ENCODE measurements around the gene PPP2CA. TPM values are rescaled to one million over a fixed set of nuclear protein-coding genes. Genes with fewer than 3 reads are reported as not detected.

The PPP2CA gene
- total RNA-seq, 2 donors from 2014 or later, result 137 to 147 TPM

DNA sequence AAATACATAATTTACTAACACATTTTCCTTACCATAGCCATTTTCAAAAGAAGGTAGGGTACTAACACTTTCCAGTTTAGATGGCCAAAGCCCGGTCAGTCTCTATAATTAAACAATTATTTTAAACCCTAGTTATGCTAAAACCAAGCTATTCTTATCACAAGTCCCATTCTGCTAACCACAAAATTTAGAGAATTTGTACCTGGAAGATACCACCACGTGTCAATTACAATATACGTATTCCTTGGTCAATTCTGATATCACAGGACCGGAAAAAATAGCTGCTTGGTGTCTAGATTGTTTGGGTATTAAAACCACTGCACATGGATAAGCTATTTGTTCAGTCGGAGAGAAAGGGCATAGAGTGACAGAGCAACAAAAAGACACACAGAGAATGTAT, 30.2 kb downstream of the PPP2CA start:
- H3K9me3 ChIP-seq, result no peaks in the 10 kb centered on the region
- no peak for TF ChIP-seq CTCF (IDR thresholded peaks at IDR 0.05)
- H3K4me3 ChIP-seq, result no peak overlapping the region
- peak overlapping the region in 1 of 2 donors; percentile 34 for H3K27ac ChIP-seq
- DNase-seq (ENCODE audit: low spot score), result no peak
- peaks cover 0 to 8% of the 10 kb centered on the region in 2 donors for H3K4me1 ChIP-seq
- H3K36me3 ChIP-seq, result peaks cover 53% of the 10 kb centered on the region
- no peaks in the 10 kb centered on the region for H3K27me3 ChIP-seq

- H3K4me1 ChIP-seq, result no peaks in the 10 kb centered on the region
- DNase-seq (ENCODE audit: low spot score), result no peak
Observed at GRCh38 chr5:134189031-134189430, 36.8 kb downstream of the PPP2CA start.

DNA sequence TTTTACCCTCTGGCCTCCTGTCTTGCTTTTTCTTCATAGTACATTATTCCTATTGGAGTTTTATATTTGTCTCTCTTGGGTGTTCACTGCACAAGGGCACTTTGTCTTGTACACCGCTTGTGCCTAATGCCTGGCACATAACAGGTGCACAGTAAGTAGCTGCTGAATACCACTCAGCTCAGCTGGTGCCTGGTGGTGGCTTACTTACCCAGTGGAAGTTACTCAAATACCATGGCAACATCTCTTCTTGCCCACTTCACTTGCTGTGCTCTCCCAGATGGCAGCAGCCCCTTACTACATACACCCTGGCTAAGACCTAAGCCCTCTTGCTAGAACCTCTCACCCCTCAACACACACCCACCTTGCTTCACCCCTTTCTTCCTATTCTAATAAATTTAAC, 37.8 kb downstream of the PPP2CA start:
- Histone ChIP-seq H3K36me3 (no peaks in the 10 kb centered on the region), H3K27me3 (no peaks in the 10 kb centered on the region), H3K9me3 (no peaks in the 10 kb centered on the region), H3K4me3 (no peak overlapping the region), H3K27ac (no peak overlapping the region), H3K4me1 (no peaks in the 10 kb centered on the region)
- TF ChIP-seq CTCF (IDR thresholded peaks at IDR 0.05), result no peak
- DNase-seq (ENCODE audit: low spot score), result no peak

More at GRCh38 chr5:134189031-134189430, 36.8 kb downstream of the PPP2CA start:
- no peaks in the 10 kb centered on the region for H3K36me3 ChIP-seq
- TF ChIP-seq CTCF (IDR thresholded peaks at IDR 0.05), result no peak
- no peak overlapping the region for H3K27ac ChIP-seq
- no peaks in the 10 kb centered on the region for H3K27me3 ChIP-seq
- H3K9me3 ChIP-seq, result no peaks in the 10 kb centered on the region
- H3K4me3 ChIP-seq, result no peak overlapping the region

- no peaks in the 10 kb centered on the region for H3K4me1 ChIP-seq
- DNase-seq (ENCODE audit: low spot score), result no peak
- H3K4me3 ChIP-seq, result no peak overlapping the region
- no peaks in the 10 kb centered on the region for H3K36me3 ChIP-seq
- TF ChIP-seq CTCF (IDR thresholded peaks at IDR 0.05), result peak; percentile 88 to 92
- no peak overlapping the region for H3K27ac ChIP-seq
- H3K9me3 ChIP-seq, result no peaks in the 10 kb centered on the region
- H3K27me3 ChIP-seq, result no peaks in the 10 kb centered on the region
Observed at GRCh38 chr5:134184155-134185135, 41.4 kb downstream of the PPP2CA start.

- no peak overlapping the region for H3K27ac ChIP-seq
- no peak for TF ChIP-seq CTCF (IDR thresholded peaks at IDR 0.05)
- no peak overlapping the region for H3K4me3 ChIP-seq
- H3K27me3 ChIP-seq, result no peaks in the 10 kb centered on the region
- H3K36me3 ChIP-seq, result no peaks in the 10 kb centered on the region
- DNase-seq (ENCODE audit: low spot score), result no peak
- no peaks in the 10 kb centered on the region for H3K4me1 ChIP-seq
- H3K9me3 ChIP-seq, result no peaks in the 10 kb centered on the region
Observed at GRCh38 chr5:134183481-134183880, 42.4 kb downstream of the PPP2CA start.

All from right atrium auricular region (tissue), 2 donors.